RPMI8226 (cell line): ENCODE measurements around the gene SLCO3A1.
"Not testable (repeated sequence)": the region's sequence is repeated elsewhere in the genome, so short reads cannot be mapped to it uniquely, and the experiment has no call there.

ENCODE experiments used
- DNase-seq: peaks from one replicate; pipeline ENCODE4 v3.0.0-alpha.2; 2015

The SLCO3A1 gene

DNA sequence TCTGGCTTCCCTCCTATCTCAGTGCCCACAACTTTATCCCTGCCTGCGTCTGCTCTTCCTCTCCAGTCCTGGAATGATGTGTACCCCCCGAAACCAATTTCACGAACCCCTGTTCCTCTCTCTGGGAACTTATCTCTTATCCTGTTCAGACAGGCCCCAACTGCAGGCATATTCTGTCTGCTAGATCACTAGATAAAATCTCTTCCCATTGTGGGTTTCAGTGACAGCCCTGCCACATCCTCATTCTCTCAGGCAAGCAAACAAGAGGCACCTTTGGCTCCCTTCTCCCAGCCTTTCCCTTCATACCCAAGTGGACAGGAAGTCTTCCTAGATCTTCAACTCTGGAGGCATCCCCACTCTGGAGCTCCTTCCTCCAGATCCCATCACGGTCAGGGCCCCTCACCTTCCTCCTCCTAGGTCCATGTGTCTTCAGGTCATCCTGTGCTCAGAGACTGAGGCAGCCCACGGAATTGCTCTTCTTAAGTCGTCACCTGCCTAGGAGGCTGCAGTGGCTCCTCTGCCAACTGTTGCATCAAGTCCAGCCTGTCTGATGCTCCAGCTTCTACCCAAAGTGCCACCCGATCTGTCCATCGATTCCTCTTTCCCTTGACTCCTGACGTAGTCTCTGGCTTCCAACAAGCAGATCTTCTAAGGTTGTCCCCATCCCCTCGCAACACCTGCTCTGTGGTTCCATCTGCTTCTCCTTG is 190.8 kb downstream of the SLCO3A1 start:
- no peak for DNase-seq

DNA sequence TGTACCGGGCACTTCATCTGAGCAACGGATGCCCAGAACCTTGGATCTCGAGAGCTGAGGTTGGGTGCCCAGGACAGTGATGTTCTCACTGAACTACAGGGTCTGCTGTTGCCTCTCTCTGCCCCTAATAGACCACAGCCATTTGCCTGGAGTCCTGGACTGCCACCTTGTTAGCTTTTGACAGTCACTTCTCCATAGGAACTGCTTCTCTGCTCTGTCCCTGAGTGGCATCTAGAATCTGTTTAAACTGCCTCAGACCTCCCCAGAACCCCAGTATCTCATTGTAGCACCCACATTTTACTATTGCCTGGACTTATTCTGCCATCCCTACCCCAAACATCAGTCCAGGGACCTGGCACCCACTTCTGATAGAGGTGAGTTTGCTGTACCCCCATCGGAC is 194.4 kb downstream of the SLCO3A1 start:
- no peak for DNase-seq

- peak; percentile 29 for DNase-seq
Measured at GRCh38 chr15:92048739-92049138, 195.2 kb downstream of the SLCO3A1 start.

DNA sequence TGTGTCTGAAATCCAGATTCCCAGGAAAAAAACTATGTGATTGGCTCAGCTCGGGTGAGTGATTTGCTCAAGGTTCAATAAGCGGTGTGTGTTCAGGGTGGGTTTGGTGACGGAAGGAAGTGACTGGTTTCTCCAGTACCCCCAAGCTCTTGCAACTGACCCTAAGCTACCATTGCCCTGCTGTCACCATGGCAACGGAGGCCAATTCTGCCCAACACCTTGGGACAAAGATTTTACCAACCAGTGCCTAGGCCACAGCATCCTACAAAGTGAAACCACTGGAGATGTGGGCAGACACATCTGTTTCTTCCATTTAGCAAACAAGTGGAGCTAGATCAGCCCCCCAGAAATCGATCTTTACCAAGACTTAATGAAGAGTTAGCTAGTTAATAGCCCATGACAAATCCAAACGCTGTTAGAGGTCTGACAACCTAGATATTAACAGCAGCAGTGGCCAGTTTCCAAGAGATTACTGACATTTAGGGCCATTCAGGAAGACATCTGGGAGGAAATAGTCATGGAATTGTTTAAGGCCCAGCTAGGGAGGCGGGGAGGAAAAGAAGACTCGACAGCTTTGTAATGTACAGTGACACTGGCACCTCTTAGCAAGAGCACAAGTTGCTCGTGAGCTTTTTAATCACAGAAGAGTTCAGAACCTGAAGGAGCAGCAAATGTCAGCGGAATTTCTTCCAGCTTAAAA is 195.9 kb downstream of the SLCO3A1 start:
- no peak for DNase-seq

GRCh38 chr15:92050220-92050898 is 196.9 kb downstream of the SLCO3A1 start:
- peak; percentile 63 for DNase-seq

DNA sequence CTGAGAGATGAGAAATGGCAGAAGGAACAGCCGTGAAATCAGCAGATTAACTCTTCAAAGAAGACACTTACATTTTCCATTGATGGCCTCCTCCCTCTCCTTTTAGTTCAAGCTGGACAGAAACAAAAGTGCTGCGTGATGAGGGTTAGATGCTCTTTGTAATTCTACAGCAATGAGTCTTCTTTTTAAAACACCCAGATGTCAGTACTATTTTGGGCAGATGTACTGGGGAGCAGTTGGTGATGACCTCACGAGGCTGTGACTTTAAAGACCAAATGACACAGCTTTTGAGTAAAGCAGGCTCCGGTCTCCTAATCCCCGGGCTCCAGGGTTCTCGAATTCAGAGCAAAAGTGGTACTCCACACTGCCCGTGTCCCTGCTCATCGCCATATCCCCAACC is 198.2 kb downstream of the SLCO3A1 start:
- peak; percentile 20 for DNase-seq

DNA sequence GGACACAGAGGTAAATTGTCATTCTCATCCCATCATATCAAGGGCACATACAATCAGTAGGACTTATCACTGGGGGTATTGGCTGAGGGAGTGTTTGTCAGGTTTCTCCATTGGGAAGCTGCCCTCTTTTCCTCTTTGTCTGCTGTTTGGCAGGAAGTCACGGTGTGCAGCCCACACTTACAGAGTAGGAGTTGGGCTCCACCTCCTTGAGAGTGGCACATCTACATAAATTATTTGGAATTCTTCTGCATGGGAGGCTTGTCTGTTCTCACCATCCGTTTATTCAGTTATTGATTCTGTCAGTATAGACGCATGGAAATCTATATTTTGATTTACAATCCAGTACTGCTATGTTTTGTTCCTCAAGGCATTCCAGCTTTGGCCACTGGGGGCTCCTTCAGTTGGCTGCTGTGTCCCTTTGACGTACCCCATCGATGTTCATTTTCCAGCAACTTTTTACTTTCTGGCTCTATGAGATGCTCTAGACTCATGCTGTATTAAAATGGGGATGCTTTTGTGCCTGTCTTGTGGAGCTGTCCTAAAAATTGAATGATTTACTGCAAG is 200.3 kb downstream of the SLCO3A1 start:
- no peak for DNase-seq

- DNase-seq: no peak
Measured at GRCh38 chr15:92056875-92057274, 203.4 kb downstream of the SLCO3A1 start.

DNA sequence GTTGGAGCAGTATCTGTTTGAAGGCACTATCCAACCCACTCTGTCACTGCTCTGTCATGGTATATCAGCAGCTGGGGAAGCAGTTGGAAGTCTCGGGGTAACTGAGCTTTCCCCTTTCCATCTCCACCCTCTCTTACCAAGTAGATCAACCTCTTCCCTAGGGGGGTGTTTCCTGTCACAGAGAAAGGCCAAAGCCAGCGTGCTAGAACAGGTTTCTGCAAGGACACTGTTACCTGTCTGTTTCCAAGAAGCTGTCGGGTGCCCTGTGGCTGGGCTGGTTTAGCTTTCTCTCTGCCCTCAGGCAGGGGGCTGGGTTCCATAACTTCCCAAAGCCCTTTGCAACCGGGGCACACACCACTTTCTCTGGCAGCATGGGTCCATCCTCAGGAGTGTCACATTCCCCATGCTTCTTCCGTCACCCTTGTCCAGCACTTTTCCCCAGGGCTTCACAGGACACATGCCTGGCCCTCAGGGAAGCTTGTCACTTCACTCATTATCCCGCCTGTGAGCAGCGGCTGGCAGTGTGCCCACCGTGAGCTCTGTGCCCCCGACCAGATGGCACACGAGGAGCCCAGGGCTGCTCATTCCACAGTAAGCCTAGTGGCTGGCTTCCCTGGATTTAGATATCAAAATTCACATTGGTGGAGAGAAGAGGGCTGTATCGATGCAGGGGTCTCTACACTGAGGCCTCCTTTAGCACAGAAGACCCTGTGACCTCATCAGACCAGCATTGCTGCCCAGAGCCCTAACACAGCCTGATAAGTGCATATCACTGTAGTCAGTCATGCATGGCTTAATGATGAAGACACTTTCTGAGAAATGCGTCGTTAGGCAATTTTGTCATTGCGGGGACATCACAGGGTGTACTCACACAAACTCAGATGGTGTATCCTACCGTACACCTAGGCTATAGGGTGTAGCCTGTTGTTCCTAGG is 205.8 kb downstream of the SLCO3A1 start:
- DNase-seq: no peak

DNA sequence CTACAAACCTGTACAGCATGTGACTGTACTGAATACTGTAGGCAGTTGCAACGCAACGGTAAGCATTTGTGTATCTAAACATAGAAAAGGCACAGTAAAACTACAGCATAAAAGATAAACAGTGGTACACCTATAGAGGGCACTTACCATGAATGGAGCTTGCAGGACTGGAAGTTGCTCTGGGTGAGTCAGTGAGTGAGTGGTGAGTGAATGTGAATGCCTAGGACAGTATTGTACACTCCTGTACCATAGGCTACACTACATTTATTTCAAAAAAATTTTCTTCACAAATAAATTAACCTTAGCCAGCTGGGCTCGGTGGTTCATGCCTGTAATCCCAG is 206.4 kb downstream of the SLCO3A1 start:
- not testable (repeated sequence) for DNase-seq

- no peak for DNase-seq
Measured at GRCh38 chr15:92061511-92062195, 208.1 kb downstream of the SLCO3A1 start.

DNA sequence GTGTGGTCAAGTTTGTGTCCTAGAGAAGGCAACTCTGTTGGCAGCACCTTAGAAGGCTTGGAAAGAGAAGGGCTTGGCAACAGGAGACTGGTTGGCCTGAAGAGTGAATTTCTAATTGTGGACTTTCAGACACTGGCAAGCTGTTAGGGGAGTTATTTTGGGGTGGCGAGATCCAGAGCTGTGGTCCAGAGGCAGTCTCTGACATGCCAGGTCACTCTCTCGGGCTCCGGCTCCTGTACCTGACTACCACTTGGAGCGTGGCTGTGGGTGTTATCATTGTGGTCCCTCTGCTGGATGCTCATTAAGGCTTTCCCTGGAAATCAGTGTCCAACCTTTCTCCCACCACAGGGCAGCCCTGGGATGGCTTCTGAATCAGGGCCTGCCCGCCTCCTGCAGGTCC is 209.0 kb downstream of the SLCO3A1 start:
- no peak for DNase-seq

DNA sequence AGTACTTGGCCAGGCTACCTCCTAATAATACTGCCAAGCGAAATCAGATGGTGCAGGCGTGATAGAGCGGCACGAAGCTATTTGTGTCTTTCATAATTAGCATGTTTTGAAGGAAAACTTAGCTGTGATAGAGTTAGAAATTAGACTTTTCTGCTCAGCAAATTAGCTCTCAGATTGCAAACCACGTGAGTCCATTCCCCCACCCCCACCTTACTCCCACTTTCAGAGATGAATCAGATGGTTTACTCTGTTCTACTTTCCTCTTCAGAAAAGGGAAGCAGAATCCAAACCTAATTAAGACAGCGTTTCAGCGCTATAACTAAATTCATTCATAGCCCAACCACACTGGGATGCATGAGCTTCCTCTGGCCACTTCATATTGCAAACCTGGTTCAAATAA is 214.6 kb downstream of the SLCO3A1 start:
- peak; percentile 34 for DNase-seq

DNA sequence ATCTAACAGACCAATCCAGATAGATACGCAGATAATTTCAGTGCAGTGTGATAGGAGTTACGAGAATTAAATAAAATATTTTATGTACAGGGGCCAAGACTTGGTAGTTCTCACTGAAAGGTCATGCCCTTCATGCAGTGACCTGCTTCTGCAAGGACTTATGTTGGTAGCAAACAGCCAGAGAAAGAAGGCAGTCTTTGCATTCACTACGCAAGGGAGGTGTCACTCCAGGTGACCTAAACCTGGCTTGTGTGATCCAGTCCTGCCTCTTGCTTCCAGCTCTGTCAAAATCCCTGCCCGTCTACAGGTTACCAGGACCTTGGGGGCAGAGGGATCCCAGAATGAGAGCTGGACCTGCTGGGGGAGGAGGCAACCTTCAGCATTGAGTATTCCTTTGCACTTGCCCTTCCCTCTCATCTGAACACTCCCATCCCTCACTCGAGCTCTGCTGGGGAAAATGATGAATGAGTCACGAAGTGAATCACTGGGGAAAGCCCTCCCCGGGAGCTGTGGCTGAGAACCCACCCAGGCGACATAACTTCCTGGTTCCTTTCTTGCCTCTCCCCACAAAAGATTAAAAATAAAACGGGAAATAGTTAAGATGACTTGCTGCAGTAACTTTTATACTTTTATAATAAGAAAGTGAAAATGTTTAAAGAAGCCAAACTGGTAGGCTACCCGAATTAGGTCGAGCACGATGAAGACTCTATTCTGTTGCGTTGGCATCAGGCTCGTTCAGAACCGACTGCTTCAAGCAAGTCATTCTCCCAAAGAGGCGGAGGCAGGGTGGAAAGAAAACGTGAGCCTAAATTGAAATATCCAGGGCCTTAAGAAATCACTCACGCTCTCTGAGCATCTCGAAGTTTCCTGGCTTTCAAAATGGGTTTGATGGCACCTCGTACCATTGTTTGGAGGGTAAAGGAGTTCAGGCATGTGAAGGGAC is 216.1 kb downstream of the SLCO3A1 start:
- DNase-seq: no peak

DNA sequence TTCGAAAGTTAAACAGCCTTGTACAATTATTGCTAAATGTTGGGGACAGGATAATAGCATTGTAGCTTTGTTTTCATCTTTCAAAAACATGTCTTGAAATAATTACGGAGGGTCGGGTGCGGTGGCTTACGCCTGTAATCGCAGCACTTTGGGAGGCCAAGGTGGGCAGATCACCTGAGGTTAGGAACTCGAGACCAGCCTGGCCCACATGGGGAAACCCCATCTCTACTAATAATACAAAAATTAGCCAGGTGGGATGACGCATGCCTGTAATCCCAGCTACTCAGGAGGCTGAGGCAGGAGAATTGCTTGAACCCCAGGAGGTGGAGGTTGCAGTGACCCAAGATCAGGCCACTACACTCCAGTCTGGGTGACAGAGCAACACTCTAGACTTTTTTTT is 216.7 kb downstream of the SLCO3A1 start:
- DNase-seq: not testable (repeated sequence)

- DNase-seq: peak; percentile 21
Measured at GRCh38 chr15:92071045-92071634, 217.6 kb downstream of the SLCO3A1 start.

- DNase-seq: no peak
Measured at GRCh38 chr15:92073044-92073785, 219.7 kb downstream of the SLCO3A1 start.

DNA sequence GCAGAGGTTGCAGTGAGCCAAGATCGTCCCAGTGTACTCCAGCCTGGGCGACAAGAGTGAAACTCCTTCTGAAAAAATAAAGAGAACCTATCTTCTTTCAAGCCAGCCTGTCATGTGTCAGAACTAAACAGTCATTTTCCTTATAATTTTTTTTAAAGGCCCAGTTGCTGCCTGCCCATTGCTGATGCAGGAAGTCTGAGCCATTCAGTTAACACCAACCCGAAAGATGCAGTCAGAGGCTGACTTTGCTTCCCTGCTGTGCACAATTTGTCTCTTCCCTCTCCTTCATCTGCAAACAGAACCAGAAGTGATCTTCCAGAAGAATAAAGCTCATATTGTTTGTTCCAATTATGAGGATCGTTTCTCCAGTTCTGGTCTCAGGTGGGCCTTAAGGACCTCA is 220.6 kb downstream of the SLCO3A1 start:
- DNase-seq: no peak

- peak; percentile 57 for DNase-seq
Measured at GRCh38 chr15:92074646-92075045, 221.1 kb downstream of the SLCO3A1 start.

GRCh38 chr15:92075764-92076163 is 222.3 kb downstream of the SLCO3A1 start:
- no peak for DNase-seq
